HPDE6-E6E7 (cell line): ENCODE data around the gene CD99L2.

ENCODE experiments used
- DNase-seq: peaks from one replicate; pipeline ENCODE4 v3.0.0; 2011; ENCODE audit warnings: missing footprints; ENCODE audit errors: extremely low spot score

Gene CD99L2

GRCh38 chrX:150898343-150899190, at the start of gene CD99L2:
Gene CD99L2 (minus strand): TSS chrX:150898668. CDS start chrX:150898588, 80 bp downstream.
- peak; percentile 90 for DNase-seq

- no peak for DNase-seq
These were observed 45.8 kb upstream of the CD99L2 start for GRCh38 chrX:150944233-150944632.

- no peak for DNase-seq
These were observed 44.6 kb upstream of the CD99L2 start for GRCh38 chrX:150942942-150943594.

GRCh38 chrX:150941580-150941979, 43.1 kb upstream of the CD99L2 start:
- DNase-seq: no peak

- no peak for DNase-seq
These were observed 42.5 kb upstream of the CD99L2 start for GRCh38 chrX:150940844-150941495.

GRCh38 chrX:150936556-150936955, 38.1 kb upstream of the CD99L2 start:
- no peak for DNase-seq

- DNase-seq: no peak
These were observed 37.0 kb upstream of the CD99L2 start for GRCh38 chrX:150935467-150935866.

GRCh38 chrX:150934453-150934852, 36.0 kb upstream of the CD99L2 start:
- DNase-seq: no peak

- no peak for DNase-seq
These were observed 35.5 kb upstream of the CD99L2 start for GRCh38 chrX:150933945-150934350.

GRCh38 chrX:150929058-150929457, 30.6 kb upstream of the CD99L2 start:
- DNase-seq: no peak

- no peak for DNase-seq
These were observed 28.3 kb upstream of the CD99L2 start for GRCh38 chrX:150926791-150927190.

- no peak for DNase-seq
These were observed 27.8 kb upstream of the CD99L2 start for GRCh38 chrX:150926304-150926703.

GRCh38 chrX:150919401-150919800, 20.9 kb upstream of the CD99L2 start:
- no peak for DNase-seq

- DNase-seq: no peak
These were observed 15.0 kb upstream of the CD99L2 start for GRCh38 chrX:150913511-150913910.

- DNase-seq: no peak
These were observed 9.0 kb upstream of the CD99L2 start for GRCh38 chrX:150907474-150907873.

- DNase-seq: no peak
These were observed 8.2 kb upstream of the CD99L2 start for GRCh38 chrX:150906694-150907093.

GRCh38 chrX:150905293-150905692, 6.8 kb upstream of the CD99L2 start:
- no peak for DNase-seq

GRCh38 chrX:150903110-150903508, 4.6 kb upstream of the CD99L2 start:
- DNase-seq: no peak

- DNase-seq: no peak
These were observed 4.1 kb upstream of the CD99L2 start for GRCh38 chrX:150902434-150903109.

GRCh38 chrX:150899191-150899757, 806 bp upstream of the CD99L2 start:
- DNase-seq: no peak

- DNase-seq: no peak
These were observed 797 bp downstream of the CD99L2 start for GRCh38 chrX:150897421-150898320.
